Panc1 (cell line): ENCODE data around the gene AGBL1. TPM values are rescaled to one million over a fixed set of nuclear protein-coding genes. Genes with fewer than 3 reads are reported as not detected.

ENCODE experiments used
- ATAC-seq: fragments of 200-7000 bp; cut with Tn5 transposase; 2 replicates; pipeline ENCODE4 v1.9.1; 2020; ENCODE audit warnings: mild to moderate bottlenecking, moderate library complexity
- BruUV-seq: library from RNA; stranded (reverse); fragments of 400-500 nt; replicated peaks from 2 replicates; lab custom pipeline; 2021; lab: Mats Ljungman, UMichigan
- CTCF ChIA-PET: fragments of 300-600 bp; sonication (Branson Sonifier 250); formaldehyde crosslinking; loops from one replicate; lab custom pipeline; 2022; ENCODE audit warnings: antibody characterized with exemption; lab: Charles Lee
- POLR2A ChIA-PET: fragments of 300-600 bp; sonication (Branson Sonifier 250); formaldehyde crosslinking; loops from one replicate; lab custom pipeline; 2022; ENCODE audit warnings: antibody characterized with exemption; lab: Charles Lee
- DNase-seq: peaks from one replicate; pipeline ENCODE4 v3.0.0-alpha.2; 2010; ENCODE audit warnings: low read depth, low spot score
- H3K27ac ChIP-seq: 2 replicates; pipeline ENCODE4 v1.5.1; 2011; ENCODE audit warnings: mild to moderate bottlenecking, low read length, inconsistent platforms
- H3K27me3 ChIP-seq: fragments of 200-500 bp; sonication (Bioruptor generic); 2 replicates; pipeline ENCODE4 v1.6.0; 2014; ENCODE audit warnings: low read length, inconsistent platforms; ENCODE audit not compliant: control insufficient read depth, insufficient read depth
- H3K36me3 ChIP-seq: fragments of 200-500 bp; sonication (Bioruptor generic); 2 replicates; pipeline ENCODE4 v1.5.1; 2014; ENCODE audit warnings: inconsistent platforms, mild to moderate bottlenecking, low read length, moderate library complexity; ENCODE audit not compliant: control insufficient read depth, insufficient read depth
- H3K4me1 ChIP-seq: 2 replicates; pipeline ENCODE4 v1.5.1; 2011; ENCODE audit warnings: inconsistent platforms, mild to moderate bottlenecking, low read length, moderate library complexity; ENCODE audit not compliant: control insufficient read depth, insufficient read depth
- H3K4me3 ChIP-seq, 2 experiments: 2 replicates each; pipeline ENCODE4 v1.5.1; 2011 to 2012; ENCODE audit warnings: low read depth in 2 of 2, low read length in 2 of 2, mild to moderate bottlenecking in 2 of 2, inconsistent platforms in 1 of 2, moderate library complexity in 1 of 2
- H3K9me3 ChIP-seq: fragments of 200-500 bp; sonication (Bioruptor generic); 2 replicates; pipeline ENCODE4 v1.5.1; 2014; ENCODE audit warnings: low read depth, mild to moderate bottlenecking, inconsistent platforms, low read length, moderate library complexity; ENCODE audit not compliant: control insufficient read depth, insufficient read depth
- POLR2AphosphoS5 ChIP-seq: IDR thresholded peaks from 2 replicates; pipeline ENCODE4 v1.6.1; 2012; ENCODE audit warnings: mild to moderate bottlenecking, low read depth, low read length, moderate library complexity
- REST ChIP-seq, 2 experiments: IDR thresholded peaks; 2 replicates each; pipeline ENCODE4 v1.6.1; 2011 to 2012; ENCODE audit warnings: low read depth in 2 of 2, control low read depth in 1 of 2, low read length in 1 of 2, mild to moderate bottlenecking in 1 of 2, moderate library complexity in 1 of 2; ENCODE audit not compliant: insufficient read depth in 1 of 2
- SIN3A ChIP-seq: IDR thresholded peaks from 2 replicates; pipeline ENCODE4 v1.6.1; 2012; ENCODE audit warnings: low read depth, mild to moderate bottlenecking, low read length, moderate library complexity, borderline replicate concordance; ENCODE audit not compliant: insufficient read depth
- TCF7L2 ChIP-seq: IDR thresholded peaks from 2 replicates; pipeline ENCODE4 v1.6.1; 2011; ENCODE audit warnings: mild to moderate bottlenecking, low read depth, low read length, inconsistent platforms
- in situ Hi-C: cut with HindIII; loops from 2 replicates; pipeline ENCODE4 v1.10.0; 2016; ENCODE audit warnings: low sequenced_read_pairs, low pct_unique_long_range_greater_than_20kb
- intact Hi-C: fragments of 100-400 bp; cut with micrococcal nuclease; formaldehyde crosslinking; loops from one replicate; pipeline ENCODE4 v1.10.0; 2022; ENCODE audit not compliant: unreplicated experiment
- total RNA-seq: library from RNA; stranded (reverse); gene quantifications from one replicate; pipeline ENCODE4 v1.2.1, GENCODE V29; 2021; ENCODE audit not compliant: unreplicated experiment
- TF ChIP-seq, protein P1 (sequence below): fragments of 450-650 bp; IDR thresholded peaks from 2 replicates; pipeline ENCODE4 v1.5.1; 2017; ENCODE audit warnings: mild to moderate bottlenecking

AGBL1 gene
- total RNA-seq, 1 experiment from 2014 or later, result not detected

- intact Hi-C loops, result no loop called here
- ATAC-seq, result no peak
- no TSS peak for BruUV-seq
These were observed 298.2 kb downstream of the AGBL1 start for GRCh38 chr15:86377914-86378313.

GRCh38 chr15:86382341-86382740, 302.7 kb downstream of the AGBL1 start:
- no peaks in the 10 kb centered on the region for H3K4me1 ChIP-seq
- DNase-seq (no peak), ATAC-seq (no peak)
- intact Hi-C loops (no loop called here), in situ Hi-C loops (no loop called here)
- H3K4me3 ChIP-seq, result no peak overlapping the region
- no peaks in the 10 kb centered on the region for H3K9me3 ChIP-seq
- TF ChIP-seq TCF7L2 (no peak), REST (IDR thresholded peaks at IDR 0.05; ENCODE audit: insufficient read depth in 1 of 2, low read depth in 2 of 2, low read length in 1 of 2) (no peak), SIN3A (no peak)
- BruUV-seq, result no TSS peak
- POLR2A ChIA-PET, result no interaction called here
- no peaks in the 10 kb centered on the region for H3K36me3 ChIP-seq
- no peak overlapping the region for H3K27ac ChIP-seq
- CTCF ChIA-PET, result no interaction called here
- H3K27me3 ChIP-seq, result no peaks in the 10 kb centered on the region

More at GRCh38 chr15:86377914-86378313, 298.2 kb downstream of the AGBL1 start:
- no peaks in the 10 kb centered on the region for H3K27me3 ChIP-seq
- no peaks in the 10 kb centered on the region for H3K4me1 ChIP-seq
- CTCF ChIA-PET, result no interaction called here
- no peaks in the 10 kb centered on the region for H3K36me3 ChIP-seq
- DNase-seq, result no peak
- TF ChIP-seq POLR2AphosphoS5, result no peak
- TF ChIP-seq TCF7L2, result no peak
- no peak for TF ChIP-seq REST (IDR thresholded peaks at IDR 0.05; ENCODE audit: insufficient read depth in 1 of 2, low read depth in 2 of 2, low read length in 1 of 2)
- TF ChIP-seq, protein P1, sequence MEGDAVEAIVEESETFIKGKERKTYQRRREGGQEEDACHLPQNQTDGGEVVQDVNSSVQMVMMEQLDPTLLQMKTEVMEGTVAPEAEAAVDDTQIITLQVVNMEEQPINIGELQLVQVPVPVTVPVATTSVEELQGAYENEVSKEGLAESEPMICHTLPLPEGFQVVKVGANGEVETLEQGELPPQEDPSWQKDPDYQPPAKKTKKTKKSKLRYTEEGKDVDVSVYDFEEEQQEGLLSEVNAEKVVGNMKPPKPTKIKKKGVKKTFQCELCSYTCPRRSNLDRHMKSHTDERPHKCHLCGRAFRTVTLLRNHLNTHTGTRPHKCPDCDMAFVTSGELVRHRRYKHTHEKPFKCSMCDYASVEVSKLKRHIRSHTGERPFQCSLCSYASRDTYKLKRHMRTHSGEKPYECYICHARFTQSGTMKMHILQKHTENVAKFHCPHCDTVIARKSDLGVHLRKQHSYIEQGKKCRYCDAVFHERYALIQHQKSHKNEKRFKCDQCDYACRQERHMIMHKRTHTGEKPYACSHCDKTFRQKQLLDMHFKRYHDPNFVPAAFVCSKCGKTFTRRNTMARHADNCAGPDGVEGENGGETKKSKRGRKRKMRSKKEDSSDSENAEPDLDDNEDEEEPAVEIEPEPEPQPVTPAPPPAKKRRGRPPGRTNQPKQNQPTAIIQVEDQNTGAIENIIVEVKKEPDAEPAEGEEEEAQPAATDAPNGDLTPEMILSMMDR, result no peak
- TF ChIP-seq SIN3A, result no peak
- H3K9me3 ChIP-seq, result no peaks in the 10 kb centered on the region
- in situ Hi-C loops, result no loop called here
- H3K4me3 ChIP-seq, result no peak overlapping the region
- H3K27ac ChIP-seq, result no peak overlapping the region
- POLR2A ChIA-PET, result no interaction called here
